H9 (cell line): ENCODE results near the gene CHCHD1. TPM values are rescaled to one million over a fixed set of nuclear protein-coding genes. Genes with fewer than 3 reads are reported as not detected.
"Not testable (repeated sequence)": the region's sequence is repeated elsewhere in the genome, so short reads cannot be mapped to it uniquely, and the experiment has no call there.

Experiments used
- DNase-seq: peaks from one replicate; pipeline ENCODE4 v3.0.0-alpha.2; 2017
- H2AFZ ChIP-seq: one replicate; pipeline ENCODE4 v1.6.1; 2013; ENCODE audit warnings: mild to moderate bottlenecking, low read length, control low read depth, moderate library complexity
- H2AK5ac ChIP-seq: 2 replicates; pipeline ENCODE4 v1.6.1; 2013; ENCODE audit warnings: low read length, control low read depth, mixed read lengths; ENCODE audit not compliant: insufficient read length
- H2BK120ac ChIP-seq: one replicate; pipeline ENCODE4 v1.6.1; 2013; ENCODE audit warnings: low read depth, mild to moderate bottlenecking, low read length, control low read depth, inconsistent platforms; ENCODE audit not compliant: poor library complexity, severe bottlenecking
- H2BK12ac ChIP-seq: 2 replicates; pipeline ENCODE4 v1.6.1; 2013; ENCODE audit warnings: low read length, control low read depth, mixed read lengths, low read depth; ENCODE audit not compliant: insufficient read length
- H2BK15ac ChIP-seq: 2 replicates; pipeline ENCODE4 v1.6.1; 2013; ENCODE audit warnings: low read depth, low read length, control low read depth
- H2BK20ac ChIP-seq: one replicate; pipeline ENCODE4 v1.6.1; 2013; ENCODE audit warnings: low read depth, mild to moderate bottlenecking, low read length, control low read depth, inconsistent platforms; ENCODE audit not compliant: poor library complexity, severe bottlenecking
- H2BK5ac ChIP-seq: 2 replicates; pipeline ENCODE4 v1.6.1; 2013; ENCODE audit warnings: low read length, control low read depth, mixed read lengths; ENCODE audit not compliant: insufficient read length
- H3K14ac ChIP-seq: 2 replicates; pipeline ENCODE4 v1.6.1; 2013; ENCODE audit warnings: low read length, control low read depth; ENCODE audit not compliant: insufficient read depth
- H3K18ac ChIP-seq: 2 replicates; pipeline ENCODE4 v1.6.1; 2013; ENCODE audit warnings: low read depth, mild to moderate bottlenecking, mixed read lengths, low read length, control low read depth; ENCODE audit not compliant: insufficient read length
- H3K23ac ChIP-seq: 2 replicates; pipeline ENCODE4 v1.6.1; 2013; ENCODE audit warnings: low read length, control low read depth, mixed read lengths, low read depth; ENCODE audit not compliant: insufficient read length
- H3K23me2 ChIP-seq: 2 replicates; pipeline ENCODE4 v1.6.1; 2013; ENCODE audit warnings: low read depth, mild to moderate bottlenecking, mixed read lengths, low read length, control low read depth; ENCODE audit not compliant: insufficient read length, poor library complexity, severe bottlenecking
- H3K27ac ChIP-seq: 2 replicates; pipeline ENCODE4 v1.5.1; 2013; ENCODE audit warnings: low read length, control low read depth, mixed read lengths, low read depth; ENCODE audit not compliant: insufficient read length
- H3K27me3 ChIP-seq: 2 replicates; pipeline ENCODE4 v1.6.1; 2013; ENCODE audit warnings: low read length, control low read depth, inconsistent platforms; ENCODE audit not compliant: insufficient read depth
- H3K4ac ChIP-seq: 2 replicates; pipeline ENCODE4 v1.6.1; 2013; ENCODE audit warnings: low read depth, mild to moderate bottlenecking, control low read depth, inconsistent platforms, low read length, moderate library complexity
- H3K4me1 ChIP-seq: 2 replicates; pipeline ENCODE4 v1.6.1; 2013; ENCODE audit warnings: low read length, control low read depth, inconsistent platforms; ENCODE audit not compliant: insufficient read depth
- H3K4me2 ChIP-seq: 2 replicates; pipeline ENCODE4 v1.6.1; 2013; ENCODE audit warnings: low read length, control low read depth, mixed read lengths; ENCODE audit not compliant: insufficient read length, insufficient read depth
- H3K56ac ChIP-seq: 2 replicates; pipeline ENCODE4 v1.6.1; 2013; ENCODE audit warnings: low read depth, mild to moderate bottlenecking, mixed read lengths, low read length, control low read depth; ENCODE audit not compliant: insufficient read length
- H3K79me1 ChIP-seq: 2 replicates; pipeline ENCODE4 v1.6.1; 2013; ENCODE audit warnings: low read depth, mild to moderate bottlenecking, moderate library complexity, low read length, control low read depth, inconsistent platforms; ENCODE audit not compliant: insufficient read depth, poor library complexity, severe bottlenecking
- H3K79me2 ChIP-seq: 2 replicates; pipeline ENCODE4 v1.6.1; 2013; ENCODE audit warnings: low read length, control low read depth, inconsistent platforms; ENCODE audit not compliant: insufficient read depth
- H3K9ac ChIP-seq: 2 replicates; pipeline ENCODE4 v1.6.1; 2013; ENCODE audit warnings: low read length, control low read depth, mixed read lengths; ENCODE audit not compliant: insufficient read length; ENCODE audit errors: extremely low read depth
- H3K9me3 ChIP-seq: one replicate; pipeline ENCODE4 v1.6.1; 2013; ENCODE audit warnings: low read depth, low read length, inconsistent platforms; ENCODE audit not compliant: control insufficient read depth
- H3T11ph ChIP-seq: one replicate; pipeline ENCODE4 v1.6.1; 2013; ENCODE audit warnings: mild to moderate bottlenecking, low read length, control low read depth, inconsistent platforms
- H4K20me1 ChIP-seq: one replicate; pipeline ENCODE4 v1.6.1; 2013; ENCODE audit not compliant: control insufficient read depth, insufficient read length, insufficient read depth
- H4K5ac ChIP-seq: 2 replicates; pipeline ENCODE4 v1.6.1; 2013; ENCODE audit warnings: low read depth, mild to moderate bottlenecking, mixed read lengths, low read length, control low read depth; ENCODE audit not compliant: insufficient read length
- H4K8ac ChIP-seq: replicated peaks from 2 replicates; pipeline ENCODE4 v1.6.1; 2013; ENCODE audit warnings: low read length, control low read depth, mixed read lengths, low read depth; ENCODE audit not compliant: insufficient read length
- H4K91ac ChIP-seq: 2 replicates; pipeline ENCODE4 v1.6.1; 2013; ENCODE audit warnings: low read depth, mild to moderate bottlenecking, moderate library complexity, mixed read lengths, low read length, control low read depth; ENCODE audit not compliant: insufficient read length
- H3K27ac Mint-ChIP-seq, 3 experiments: 2 replicates in 2 of 3; 3 replicates in 1 of 3; pipeline ENCODE4 v1.8.0; 2020 to 2021; ENCODE audit warnings: mixed read lengths in 3 of 3, mild to moderate bottlenecking in 1 of 3, moderate library complexity in 1 of 3
- H3K27me3 Mint-ChIP-seq: 2 replicates; pipeline ENCODE4 v1.8.0; 2021; ENCODE audit warnings: low read depth, mild to moderate bottlenecking, moderate library complexity, mixed read lengths
- H3K36me3 Mint-ChIP-seq, 3 experiments: 2 replicates in 2 of 3; 3 replicates in 1 of 3; pipeline ENCODE4 v1.8.0; 2020 to 2021; ENCODE audit warnings: low read depth in 3 of 3, mixed read lengths in 3 of 3; ENCODE audit not compliant: insufficient read depth in 1 of 3
- H3K4me1 Mint-ChIP-seq, 2 experiments: 2 replicates each; pipeline ENCODE4 v1.8.0; 2020; ENCODE audit warnings: mixed read lengths in 2 of 2
- H3K4me3 Mint-ChIP-seq, 2 experiments: 2 replicates in 1 of 2; 3 replicates in 1 of 2; pipeline ENCODE4 v1.8.0; 2020 to 2021; ENCODE audit warnings: mild to moderate bottlenecking in 2 of 2, mixed read lengths in 2 of 2, moderate library complexity in 1 of 2
- H3K9me3 Mint-ChIP-seq, 2 experiments: 2 replicates in 1 of 2; 3 replicates in 1 of 2; pipeline ENCODE4 v1.8.0; 2020; ENCODE audit warnings: mild to moderate bottlenecking in 2 of 2, mixed read lengths in 2 of 2, moderate library complexity in 1 of 2
- CTCF ChIP-seq: fragments of 200-600 bp; sonication (generic); conservative IDR thresholded peaks from 3 replicates; pipeline ENCODE4 v1.8.0; 2021; ENCODE audit warnings: antibody characterized with exemption, mild to moderate bottlenecking
- WGBS: extraction: QIAGEN DNeasy Blood & Tissue Kit; methylation state at CpG from one replicate; pipeline ENCODE4 v1.1.7; 2013; ENCODE audit warnings: missing lambda C conversion rate, low lambda C conversion rate, mixed read lengths; ENCODE audit not compliant: insufficient read length; ENCODE audit errors: extremely low coverage; 5-methylcytosine and 5-hydroxymethylcytosine counted together
- total RNA-seq: library from RNA; stranded (reverse); gene quantifications from 2 replicates; pipeline ENCODE4 v1.2.1, GENCODE V29; 2021

The CHCHD1 gene
- total RNA-seq, 1 experiment from 2014 or later = 45.9 TPM

GRCh38 chr10:73786512-73786885 lies 4.7 kb downstream of the CHCHD1 start:
- Histone ChIP-seq H3K18ac (no peak overlapping the region), H2AFZ (no peak overlapping the region), H2AK5ac (no peak overlapping the region), H2BK120ac (no peak overlapping the region), H3K14ac (no peak overlapping the region), H3K79me1 (peaks cover 11% of the 10 kb centered on the region), H3K9ac (peak overlapping the region; percentile 20), H2BK5ac (no peak overlapping the region), H3K56ac (no peak overlapping the region), H3K23me2 (peaks cover 8% of the 10 kb centered on the region), H3K9me3 (no peaks in the 10 kb centered on the region), H4K5ac (no peak overlapping the region), H4K20me1 (no peaks in the 10 kb centered on the region), H2BK15ac (no peak overlapping the region), H3K27ac (no peak overlapping the region), H3K23ac (no peak overlapping the region), H4K8ac (no peak overlapping the region), H2BK12ac (no peak overlapping the region), H3K27me3 (no peaks in the 10 kb centered on the region), H3K4me1 (peaks cover 2% of the 10 kb centered on the region; the same call in 1 of the 2 replicates), H3K4ac (no peak overlapping the region), H3K79me2 (peaks cover 7% of the 10 kb centered on the region; the same call in 1 of the 2 replicates), H3K4me2 (peak overlapping the region; percentile 82), H3T11ph (no peak overlapping the region), H4K91ac (no peak overlapping the region), H2BK20ac (no peak overlapping the region)
- DNase-seq = no peak
- no peaks in the 10 kb centered on the region for H3K9me3 Mint-ChIP-seq
- TF ChIP-seq CTCF = no peak
- H3K4me1 Mint-ChIP-seq = peaks cover 23 to 25% of the 10 kb centered on the region in 2 experiments
- H3K4me3 Mint-ChIP-seq = peak overlapping the region; percentile 99
- no peaks in the 10 kb centered on the region for H3K27me3 Mint-ChIP-seq
- WGBS = no CpG with 5 or more reads among the region's 2 CpGs
- H3K27ac Mint-ChIP-seq = peak overlapping the region in 2 of 3 experiments; percentile 7 to 72; a peak in 2 of 7 replicates
- H3K36me3 Mint-ChIP-seq = peaks cover 17 to 22% (median 21%) of the 10 kb centered on the region in 3 experiments; a peak in 6 of 7 replicates

- not testable (repeated sequence) for H4K5ac ChIP-seq, H3K23me2 ChIP-seq, H3K9ac ChIP-seq, H2BK5ac ChIP-seq, H3K14ac ChIP-seq, H3K9me3 ChIP-seq, H2AK5ac ChIP-seq, H2BK20ac ChIP-seq, H3K4ac ChIP-seq, H4K91ac ChIP-seq, H3K79me2 ChIP-seq, H3K56ac ChIP-seq, H2BK120ac ChIP-seq, H3K9me3 Mint-ChIP-seq, H2BK12ac ChIP-seq, H3K23ac ChIP-seq, H3K4me2 ChIP-seq, H3T11ph ChIP-seq, DNase-seq, H3K27ac Mint-ChIP-seq, H3K4me1 ChIP-seq, H3K27ac ChIP-seq, H3K27me3 ChIP-seq, H4K20me1 ChIP-seq, H3K18ac ChIP-seq, H2AFZ ChIP-seq, H4K8ac ChIP-seq, H2BK15ac ChIP-seq, H3K27me3 Mint-ChIP-seq
- peaks cover 23 to 24% of the 10 kb centered on the region in 2 experiments for H3K4me1 Mint-ChIP-seq
- WGBS = no CpG with 5 or more reads among the region's 21 CpGs
- H3K79me1 ChIP-seq = peaks cover 11% of the 10 kb centered on the region
- H3K36me3 Mint-ChIP-seq = peaks cover 19 to 23% (median 23%) of the 10 kb centered on the region in 3 experiments; a peak in 6 of 7 replicates
- H3K4me3 Mint-ChIP-seq = peak overlapping the region; percentile 15 to 99; a peak in 3 of 5 replicates
Measured at GRCh38 chr10:73787031-73787800, 5.4 kb downstream of the CHCHD1 start.
